HG02610 (cell line): ENCODE measurements around the gene DOCK2.

Source experiments
- ATAC-seq: cut with Tn5 transposase; IDR thresholded peaks from one replicate; pipeline ENCODE4 v1.9.1; 2021; ENCODE audit warnings: mild to moderate bottlenecking, moderate library complexity; ENCODE audit not compliant: unreplicated experiment

The DOCK2 gene

DNA sequence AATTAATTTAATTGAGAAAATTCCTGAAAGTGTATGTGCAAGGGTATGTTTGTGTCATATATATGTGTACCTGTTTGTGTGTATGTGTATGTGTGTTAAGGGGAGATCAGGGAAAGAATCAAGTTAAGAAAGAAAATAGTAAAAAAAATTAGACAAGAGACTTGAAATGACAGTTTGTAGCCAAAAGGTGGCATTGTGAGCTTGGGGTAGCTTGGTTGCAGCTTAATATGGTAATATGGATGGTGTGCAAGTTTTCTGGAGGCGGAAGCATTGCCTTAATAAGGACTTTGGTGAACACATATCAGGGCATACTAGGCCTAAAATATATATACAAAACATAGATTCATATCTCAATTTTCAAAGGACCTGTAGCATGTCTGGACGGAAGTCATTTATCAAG lies 213.3 kb downstream of the DOCK2 start:
- ATAC-seq, result no peak

DNA sequence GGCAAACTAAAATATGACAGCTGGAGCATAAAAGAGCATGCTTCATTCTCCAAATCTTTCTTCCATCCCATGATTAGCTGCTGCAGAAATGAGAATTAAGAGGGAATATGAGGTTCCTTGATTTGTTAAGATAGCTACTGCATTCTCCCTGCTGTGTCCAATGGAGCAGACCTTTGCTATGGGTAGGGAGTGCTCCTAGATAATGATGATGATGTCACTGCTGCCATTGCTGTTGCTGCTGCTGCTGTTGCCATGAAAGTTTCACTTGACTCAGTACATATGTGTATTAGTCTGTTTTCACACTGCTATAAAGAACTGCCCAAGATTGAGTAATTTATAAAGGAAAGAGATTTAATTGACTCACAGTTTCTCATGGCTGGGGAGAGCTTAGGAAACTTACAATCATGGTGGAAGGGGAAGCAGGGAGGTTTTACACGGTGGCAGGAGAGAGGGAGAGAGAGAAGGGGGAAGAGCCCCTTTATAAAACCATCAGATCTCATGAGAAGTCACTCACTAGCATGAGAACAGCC lies 214.3 kb downstream of the DOCK2 start:
- no peak for ATAC-seq

DNA sequence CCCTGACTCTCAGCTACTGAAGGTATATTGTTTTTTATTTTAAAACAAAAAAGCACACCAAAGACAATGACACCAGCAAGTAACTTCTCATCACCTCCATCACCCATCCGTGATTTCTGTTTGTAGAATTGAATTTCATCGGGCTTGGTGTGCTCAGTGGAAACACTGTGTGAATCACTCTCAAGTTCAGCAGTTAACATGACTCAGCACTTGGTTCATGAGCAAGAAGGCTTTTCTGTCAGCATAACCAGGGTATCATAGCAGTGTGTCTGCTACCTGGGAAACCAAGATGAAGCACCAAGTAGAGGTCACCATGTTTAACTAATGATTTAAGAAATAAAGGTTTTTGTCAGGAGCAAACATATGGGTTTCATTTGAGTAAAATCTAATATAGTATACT lies 219.5 kb downstream of the DOCK2 start:
- ATAC-seq, result no peak

DNA sequence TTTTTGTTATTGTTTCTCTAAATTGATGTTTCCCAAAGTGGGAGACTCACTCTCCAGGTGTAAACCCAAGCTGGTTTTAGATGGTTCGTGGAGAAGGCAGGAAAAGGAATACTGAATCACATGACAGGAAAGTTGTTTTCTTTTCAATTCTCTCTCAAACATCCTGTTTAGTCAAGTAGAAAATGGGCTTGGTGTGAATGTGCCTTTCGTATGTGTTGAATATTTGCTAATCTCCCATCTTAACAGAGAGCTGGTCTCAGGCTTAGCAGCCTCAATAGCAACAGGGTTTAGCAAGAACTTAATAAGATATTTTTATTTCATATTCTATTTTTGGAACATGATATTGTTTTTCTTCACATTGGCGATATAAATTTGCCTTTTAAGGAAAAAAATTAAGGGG lies 223.5 kb downstream of the DOCK2 start:
- no peak for ATAC-seq

DNA sequence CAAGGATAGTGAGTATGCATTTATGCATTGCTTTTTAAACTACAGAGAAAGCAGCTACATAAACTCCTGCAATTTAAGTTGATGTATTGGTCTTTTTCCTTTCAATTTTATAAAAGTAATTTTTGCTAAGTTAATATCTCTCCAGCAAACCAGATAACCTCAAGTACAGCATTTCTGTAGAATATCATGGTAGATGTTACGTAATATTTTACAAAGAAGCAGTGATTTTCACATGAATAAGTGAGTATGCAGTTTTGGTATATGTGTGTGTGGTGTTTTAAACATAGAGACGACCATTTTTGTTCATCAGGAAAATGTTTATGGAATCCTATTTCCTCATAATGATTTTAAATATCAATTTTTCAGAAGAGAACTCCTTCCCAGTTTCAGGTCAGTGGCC lies 224.4 kb downstream of the DOCK2 start:
- no peak for ATAC-seq

DNA sequence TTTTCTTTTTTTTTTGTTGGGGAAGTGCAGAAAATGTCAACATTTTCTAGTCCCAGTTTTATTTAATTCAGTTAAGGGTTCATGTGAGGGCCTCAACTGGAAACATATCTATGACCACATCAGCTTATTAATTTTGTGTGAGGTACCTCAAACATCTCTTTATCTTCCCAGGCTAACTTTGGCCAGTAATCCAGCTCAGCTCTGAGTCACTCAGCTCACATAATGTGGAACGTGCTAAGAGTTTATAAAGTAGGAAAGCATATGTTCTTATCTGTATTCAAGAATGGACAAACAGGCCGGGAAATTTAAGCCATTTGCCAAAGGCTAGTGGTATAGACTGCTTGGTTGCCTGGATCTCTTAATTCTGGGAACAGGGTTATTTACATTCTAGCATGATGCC lies 224.9 kb downstream of the DOCK2 start:
- no peak for ATAC-seq

DNA sequence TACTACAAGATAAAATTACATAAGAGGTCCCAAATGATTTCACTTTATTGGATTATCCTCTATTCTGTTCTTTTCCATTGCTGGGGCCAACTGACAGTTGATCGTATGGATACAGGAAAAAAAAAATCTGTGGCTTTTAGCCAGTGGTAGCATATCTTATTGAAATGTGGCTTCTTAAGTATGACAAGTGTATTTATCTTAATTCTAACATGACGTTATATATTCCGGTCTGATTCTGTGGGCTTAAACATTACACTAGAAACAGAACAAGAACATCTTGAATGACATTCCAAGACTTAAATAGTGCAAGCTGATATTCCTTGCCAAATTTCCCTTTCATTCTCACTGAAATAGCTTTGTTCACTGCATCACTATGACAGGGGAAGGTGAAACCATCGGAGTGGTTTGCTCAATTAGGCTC lies 225.3 kb downstream of the DOCK2 start:
- ATAC-seq, result no peak

DNA sequence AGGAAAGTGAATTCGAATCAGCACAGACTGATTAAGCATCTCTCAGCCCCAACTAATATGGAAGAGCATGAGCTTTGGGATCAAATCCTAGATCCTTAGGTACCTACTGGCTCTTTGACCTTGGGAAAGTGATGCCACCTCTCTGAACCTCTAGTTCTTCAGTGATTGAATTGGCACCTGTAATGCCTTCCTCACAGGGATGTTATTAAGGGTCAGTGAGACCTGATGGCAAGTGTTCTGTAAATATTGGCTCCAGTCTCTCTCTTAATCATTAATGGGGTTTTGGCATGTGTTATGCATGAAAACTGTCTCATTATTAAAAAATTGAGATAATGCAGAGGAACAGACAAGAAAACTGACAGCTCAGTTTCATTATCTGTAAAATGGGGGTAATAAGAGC lies 227.4 kb downstream of the DOCK2 start:
- no peak for ATAC-seq

DNA sequence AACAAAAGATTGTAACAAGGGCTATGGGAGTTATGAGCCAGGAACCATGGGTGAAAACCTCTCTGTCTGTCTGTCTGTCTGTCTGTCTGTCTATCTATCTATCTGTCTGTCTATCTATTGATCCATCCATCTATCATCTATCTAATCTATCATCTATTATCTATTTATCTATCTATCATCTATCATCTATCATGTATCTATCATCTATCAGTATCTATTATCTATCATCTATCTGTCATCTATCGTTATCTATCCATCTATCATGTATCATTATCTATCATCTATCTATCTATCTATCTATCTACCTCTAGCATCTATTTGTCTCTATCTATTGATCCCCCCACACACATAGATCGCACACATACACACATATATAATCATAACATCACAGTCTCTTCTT lies 230.3 kb downstream of the DOCK2 start:
- no peak for ATAC-seq

DNA sequence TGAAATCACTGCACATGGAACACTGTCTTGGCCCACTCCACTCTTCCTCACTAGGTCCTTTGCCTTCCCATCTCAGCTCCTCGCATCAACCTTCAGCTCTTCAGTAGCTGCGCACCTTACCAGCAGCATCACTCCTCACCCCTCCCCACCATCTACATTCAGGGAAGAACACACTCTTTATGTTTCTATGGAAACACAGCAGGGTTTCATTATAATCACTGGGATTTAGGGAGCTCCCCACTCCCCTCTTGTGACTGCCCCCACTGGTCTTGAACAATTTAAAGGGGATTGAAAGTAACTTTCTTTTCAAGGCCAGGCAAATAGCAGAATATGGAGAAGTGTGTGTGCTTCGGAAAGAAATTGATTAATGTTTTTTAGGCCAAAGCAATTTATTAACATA lies 232.0 kb downstream of the DOCK2 start:
- ATAC-seq, result no peak

DNA sequence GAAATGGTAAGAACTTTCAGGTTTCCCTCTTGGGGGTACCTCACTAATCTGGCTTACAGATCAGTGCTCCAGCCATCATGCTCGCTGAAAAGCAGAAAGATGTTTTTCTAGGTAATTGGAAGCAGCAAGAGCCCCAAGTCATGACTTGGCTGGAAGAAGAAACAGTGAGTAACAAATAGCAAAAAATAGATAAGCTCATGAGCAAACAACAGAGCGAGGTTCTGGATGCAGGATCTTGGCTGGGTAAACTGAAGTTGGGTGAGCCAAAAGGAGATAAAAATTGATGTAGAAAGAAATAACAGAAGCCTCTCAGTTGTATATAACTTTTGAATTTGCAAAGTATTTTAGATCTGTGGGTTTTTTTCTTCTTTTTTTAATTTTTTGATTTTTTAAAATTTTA lies 233.1 kb downstream of the DOCK2 start:
- no peak for ATAC-seq

DNA sequence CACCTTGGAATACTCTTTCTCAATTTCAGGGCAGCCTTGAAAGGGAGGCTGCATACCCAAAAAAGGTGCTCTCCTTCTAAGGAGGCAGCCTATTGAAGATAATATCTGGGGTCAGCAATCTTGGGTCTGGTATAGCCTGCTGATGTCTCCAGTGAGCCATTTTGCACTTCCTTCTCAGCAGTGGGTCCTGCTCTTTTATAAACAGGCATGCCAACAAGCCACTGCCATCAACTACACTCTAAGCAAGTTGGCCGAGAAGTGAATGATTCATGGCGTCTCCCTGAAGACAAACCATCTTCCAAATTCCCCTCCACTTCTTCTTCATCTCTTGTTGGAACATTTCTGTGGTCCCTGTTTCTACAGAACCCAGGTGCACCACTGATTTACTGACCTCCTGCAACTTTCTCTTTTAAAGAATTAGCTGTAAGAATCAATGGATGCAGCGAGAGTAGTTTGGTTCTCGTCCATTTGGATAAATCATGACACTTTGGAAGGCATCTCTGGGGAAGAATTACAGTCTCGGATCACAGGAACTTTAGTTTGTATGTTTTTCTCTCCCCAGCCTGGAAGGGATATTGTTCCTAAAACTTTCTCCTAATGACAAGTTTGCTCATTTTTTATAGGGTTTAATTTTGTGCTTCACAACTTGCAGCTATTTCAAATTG lies 234.9 kb downstream of the DOCK2 start:
- ATAC-seq, result no peak

DNA sequence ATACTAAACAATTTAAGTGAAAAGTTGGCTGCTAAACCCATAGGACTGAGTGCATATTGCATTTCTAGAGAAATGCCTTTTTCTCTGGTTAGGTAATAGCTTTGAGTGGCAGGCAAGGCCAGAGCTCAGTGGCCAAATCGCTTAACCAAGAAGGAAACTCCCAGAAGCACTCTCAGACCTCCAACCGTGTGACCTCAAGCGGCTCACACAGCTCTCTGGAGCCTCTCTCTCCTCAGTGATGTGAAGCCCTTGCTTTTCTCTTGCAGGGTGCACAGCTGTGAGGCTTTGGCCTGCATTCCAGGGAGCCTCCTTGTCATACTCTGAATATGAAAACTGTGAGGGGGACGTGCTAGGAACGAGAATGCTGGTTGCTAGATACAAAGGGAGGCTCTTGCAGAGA lies 236.6 kb downstream of the DOCK2 start:
- no peak for ATAC-seq

DNA sequence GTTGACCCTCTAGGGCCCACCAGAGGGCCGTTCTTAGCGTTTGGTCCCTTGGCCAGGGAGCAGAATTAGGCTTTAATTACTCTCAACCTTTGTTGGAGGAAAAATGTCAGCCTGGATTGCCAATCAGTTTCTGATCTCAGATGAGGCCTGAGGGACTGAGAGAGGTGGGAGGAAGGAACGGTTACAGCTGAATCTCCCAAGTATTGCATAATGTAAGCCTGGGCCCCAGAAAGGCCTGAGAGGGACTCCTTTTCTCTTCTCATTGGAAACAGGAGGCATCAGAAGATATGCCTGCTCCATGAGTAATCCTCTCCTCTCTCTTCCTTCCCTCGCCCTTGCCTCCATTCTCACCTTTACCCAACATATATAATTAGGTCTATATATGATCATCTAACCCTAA lies 237.5 kb downstream of the DOCK2 start:
- ATAC-seq, result no peak

DNA sequence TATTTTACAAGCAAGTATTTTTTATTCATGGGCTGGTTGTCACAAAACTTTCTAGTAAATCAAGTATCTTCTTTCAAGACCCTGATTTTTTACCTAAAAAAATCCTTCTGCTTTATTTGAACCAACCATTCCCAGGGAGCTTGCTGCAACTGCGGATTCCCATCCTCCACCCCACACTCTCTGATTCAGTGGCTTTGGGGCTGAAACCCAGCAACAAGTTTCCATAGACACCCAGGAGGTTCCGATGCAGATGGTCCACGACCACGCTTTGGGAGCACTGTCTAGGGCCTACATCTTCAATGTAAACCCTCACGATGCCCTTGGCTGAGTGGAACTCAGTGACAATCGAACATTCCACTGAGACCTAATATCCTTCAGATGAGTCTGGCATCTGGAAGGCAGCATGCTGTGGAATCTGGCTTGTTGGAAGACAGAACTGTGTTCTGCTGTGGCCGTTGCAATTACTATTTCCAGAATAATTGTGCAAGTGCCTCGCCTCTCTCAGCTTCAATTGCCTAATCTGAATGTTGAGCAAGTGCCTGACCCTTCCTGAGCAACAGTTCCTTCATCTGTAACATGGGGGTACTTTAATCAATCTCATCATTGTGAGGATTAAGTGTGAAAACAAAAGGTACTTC lies 238.1 kb downstream of the DOCK2 start:
- no peak for ATAC-seq

DNA sequence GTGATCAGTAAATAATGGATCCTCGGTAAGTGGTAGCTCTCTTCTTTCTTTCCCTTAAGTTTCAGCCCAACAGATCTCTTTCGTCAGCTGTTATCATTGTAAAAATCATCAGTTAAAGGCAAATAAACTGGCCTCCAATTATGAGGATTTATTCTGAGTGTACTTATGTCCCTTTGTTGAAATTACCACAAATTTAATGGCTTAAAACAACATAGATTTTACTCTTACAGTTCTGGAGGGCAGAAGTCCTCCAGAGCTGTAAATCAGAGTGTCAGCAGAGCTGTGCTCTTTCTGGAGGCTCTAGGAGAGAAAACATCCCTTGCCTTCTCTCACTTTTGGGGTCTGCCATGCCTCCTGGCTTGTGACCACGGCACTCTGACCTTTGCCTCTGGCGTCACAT lies 238.7 kb downstream of the DOCK2 start:
- no peak for ATAC-seq

DNA sequence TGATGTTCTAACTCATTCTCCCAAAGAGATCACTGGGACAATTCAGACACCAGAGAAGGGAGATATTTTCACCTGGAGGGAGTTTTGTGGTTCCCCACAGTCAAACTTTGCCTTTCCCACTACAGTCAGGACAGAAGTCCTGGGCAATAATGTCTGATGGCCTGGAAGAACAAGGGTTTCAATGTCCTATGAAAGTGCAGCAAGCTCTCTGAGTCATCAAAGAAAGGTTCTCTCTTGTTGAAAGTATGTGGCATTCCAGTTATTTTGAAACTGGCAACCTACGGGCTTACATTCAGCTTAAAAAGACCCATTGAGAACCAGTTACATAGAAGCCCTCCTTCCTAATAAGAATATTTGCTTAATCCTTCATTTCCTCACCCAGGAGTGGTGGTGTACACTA lies 239.3 kb downstream of the DOCK2 start:
- ATAC-seq, result peak; percentile 53

DNA sequence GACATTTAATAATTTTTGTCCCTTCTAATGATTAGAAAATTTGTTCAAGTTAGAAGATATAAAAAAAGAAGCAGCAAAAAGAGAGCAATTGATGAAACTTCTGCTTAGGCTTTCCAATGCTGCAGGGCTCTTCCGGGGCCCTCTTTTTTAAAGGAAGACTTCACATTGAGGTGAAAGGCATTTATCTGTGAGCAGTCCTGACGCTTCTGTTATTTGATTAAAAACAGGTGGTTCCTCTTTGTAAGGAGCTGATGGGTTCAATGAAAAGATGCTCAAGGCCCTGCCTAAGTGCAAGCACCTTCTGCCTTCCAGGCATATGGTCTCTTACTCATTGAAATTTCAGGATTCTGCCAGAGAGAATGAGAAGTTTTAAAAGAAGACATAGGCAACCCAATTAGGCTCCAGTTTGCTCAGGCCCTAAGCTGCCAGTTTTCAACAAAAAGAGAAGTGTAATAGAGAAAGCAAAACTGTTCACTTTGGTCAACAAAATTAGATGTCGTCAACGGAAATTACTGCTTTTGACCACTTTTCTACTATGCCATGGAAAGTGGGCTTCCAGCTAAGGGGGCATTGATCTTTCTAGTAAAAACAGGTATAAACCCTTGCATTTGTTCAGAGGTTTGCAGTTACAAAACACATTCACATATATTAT lies 243.1 kb downstream of the DOCK2 start:
- ATAC-seq, result peak; percentile 62

DNA sequence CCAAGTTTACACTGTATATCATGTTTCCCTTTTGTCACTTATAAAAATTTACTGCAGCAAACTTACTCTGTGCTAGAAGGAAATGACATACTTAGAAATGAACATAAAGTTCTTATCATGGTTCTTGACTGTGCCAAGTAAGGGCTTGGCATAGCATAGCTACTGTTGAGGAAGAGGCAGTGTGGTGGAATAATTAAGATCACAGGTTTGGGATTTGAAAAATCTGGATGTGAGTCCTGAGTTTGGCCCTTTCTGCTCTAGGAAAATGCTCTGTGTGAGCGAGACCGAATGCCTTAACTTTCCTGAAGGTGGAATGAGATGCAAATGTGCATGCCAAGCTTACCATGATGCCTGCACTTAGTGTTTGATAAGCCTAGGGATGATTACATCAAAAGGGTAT lies 243.7 kb downstream of the DOCK2 start:
- ATAC-seq, result no peak

DNA sequence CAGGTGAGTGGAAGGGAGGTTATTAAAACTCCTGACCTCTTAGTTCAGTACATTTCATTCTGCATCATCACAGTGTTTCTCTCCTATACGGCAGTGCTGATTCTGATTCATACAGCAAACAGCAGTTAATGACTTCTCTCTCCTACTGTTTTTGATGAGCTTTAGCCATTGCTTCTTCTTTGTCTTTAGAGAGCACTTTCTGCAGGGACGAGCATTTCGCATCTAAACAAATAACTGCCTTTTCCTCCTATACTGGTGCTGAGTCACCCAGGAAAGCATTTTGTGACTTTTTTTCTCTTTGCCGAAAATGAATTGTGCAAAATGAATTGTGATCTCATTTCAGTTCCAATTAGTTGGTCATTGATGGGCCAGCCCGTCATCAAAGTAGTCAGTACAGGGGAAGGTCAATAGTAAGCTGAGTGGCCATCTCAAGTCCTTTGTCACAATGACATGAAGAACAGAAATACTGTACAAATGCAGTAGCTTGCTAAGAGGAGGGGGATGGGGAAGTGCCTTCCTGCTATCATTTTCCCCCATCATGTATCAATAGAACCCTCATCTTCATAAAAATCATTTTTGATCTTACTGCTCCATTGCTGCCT lies 244.7 kb downstream of the DOCK2 start:
- no peak for ATAC-seq

DNA sequence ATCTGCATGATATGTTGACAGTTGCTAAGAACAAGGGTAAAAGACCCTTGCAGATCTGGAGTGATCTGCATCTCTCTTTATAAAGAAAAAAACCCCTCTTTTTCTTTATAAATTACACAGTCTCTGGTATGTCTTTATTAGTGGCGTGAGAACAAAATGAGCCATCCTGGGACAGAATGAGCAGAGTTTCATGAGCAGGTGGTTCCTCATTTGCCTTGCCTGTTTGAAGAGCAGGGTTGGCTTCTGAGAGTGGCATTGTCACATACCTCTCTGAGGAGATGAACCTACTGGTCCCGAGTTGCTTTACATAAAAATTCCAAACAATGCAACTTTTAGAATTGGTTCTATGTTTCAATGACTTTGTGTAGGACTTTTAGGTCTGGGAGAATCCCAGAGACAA lies 249.0 kb downstream of the DOCK2 start:
- ATAC-seq, result peak; percentile 74

DNA sequence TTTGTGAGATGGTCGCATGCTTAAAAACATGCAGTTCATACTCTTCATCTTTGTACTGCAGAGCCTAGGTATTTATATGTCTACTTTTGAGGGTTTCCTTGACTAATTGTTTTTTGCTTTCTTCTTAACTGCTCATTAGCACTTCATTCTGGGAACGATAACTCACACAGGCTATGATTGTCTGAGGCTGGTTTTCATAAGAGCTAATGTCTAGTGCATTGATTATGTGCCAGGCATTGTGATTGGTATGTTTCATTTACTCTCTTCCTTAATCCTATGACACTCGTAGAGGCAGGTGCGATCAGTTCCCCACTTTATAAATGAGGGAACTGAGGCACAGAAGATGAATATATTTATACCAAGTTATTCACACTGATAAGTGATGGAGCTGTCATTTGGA lies 249.6 kb downstream of the DOCK2 start:
- ATAC-seq, result no peak
